ENCODE measurements around the gene INPP5B.
"Not testable (repeated sequence)": the region's sequence is repeated elsewhere in the genome, so short reads cannot be mapped to it uniquely, and the experiment has no call there.

GRCh38 chr1:37908531-37908930 lies 38.3 kb downstream of the INPP5B start:
- not testable (repeated sequence) for TF ChIP-seq CTCF (IDR thresholded peaks at IDR 0.05; ENCODE audit: low read depth, low read length); EZH2phosphoT487 (IDR thresholded peaks at IDR 0.05; ENCODE audit: low read depth)
